A549 (cell line): ENCODE results near the gene SNX19. TPM values are rescaled to one million over a fixed set of nuclear protein-coding genes. Genes with fewer than 3 reads are reported as not detected.

Source experiments
- ATAC-seq, 2 experiments: fragments of 200-7000 bp in 1 of 2; fragments of >200 bp in 1 of 2; cut with Nextera tagmentation in 1 of 2; cut with Tn5 transposase in 1 of 2; 3 replicates each; pipeline versions ENCODE4 v1.8.0 to v1.9.1; 2018 to 2020; ENCODE audit warnings: mild to moderate bottlenecking in 1 of 2, moderate library complexity in 1 of 2
- CTCF ChIA-PET: fragments of 300-600 bp; sonication (Branson Sonifier 250); formaldehyde crosslinking; extraction: SDS; loops from one replicate; lab custom pipeline; 2021; ENCODE audit warnings: antibody characterized with exemption, inconsistent platforms; lab: Yijun Ruan, JAX
- POLR2A ChIA-PET: fragments of 350-600 bp; formaldehyde crosslinking; extraction: SDS; loops from one replicate; lab custom pipeline; 2021; ENCODE audit warnings: antibody characterized with exemption, inconsistent platforms; lab: Yijun Ruan, JAX
- DNase-seq, 2 experiments: peaks; one replicate each; pipeline versions ENCODE4 v3.0.0 to v3.0.0-alpha.2; 2011 to 2016; ENCODE audit warnings: low read depth in 1 of 2, low spot score in 1 of 2
- FAIRE-seq: peaks from 2 replicates; lab custom pipeline; 2011; peaks lifted over from hg19 to GRCh38; lab: Jason Lieb, UNC
- H3K27ac ChIP-seq, 2 experiments: fragments of >200 bp; sonication (Bioruptor Twin); formaldehyde crosslinking; 3 replicates each; pipeline ENCODE4 v1.5.1; 2016 to 2017
- H3K4me1 ChIP-seq: fragments of >200 bp; sonication (Bioruptor Twin); formaldehyde crosslinking; 3 replicates; pipeline ENCODE4 v1.6.1; 2016
- H3K4me2 ChIP-seq: fragments of >200 bp; sonication (Bioruptor Twin); formaldehyde crosslinking; 3 replicates; pipeline ENCODE4 v1.6.1; 2016
- H3K4me3 ChIP-seq: fragments of >200 bp; sonication (Bioruptor Twin); formaldehyde crosslinking; 3 replicates; pipeline ENCODE4 v1.5.1; 2016
- H3K9me3 ChIP-seq: fragments of >200 bp; sonication (Bioruptor Twin); formaldehyde crosslinking; 3 replicates; pipeline ENCODE4 v1.6.1; 2016
- CBX8 ChIP-seq: fragments of 200-600 bp; sonication (generic); IDR thresholded peaks from 2 replicates; pipeline ENCODE4 v1.6.1; 2016
- CEBPB ChIP-seq, 2 experiments: fragments of >200 bp in 1 of 2; sonication (Bioruptor Twin) in 1 of 2; formaldehyde crosslinking in 1 of 2; IDR thresholded peaks; 2 replicates each; pipeline ENCODE4 v1.6.1; 2012 to 2016
- ESRRA ChIP-seq: fragments of 150-350 bp; IDR thresholded peaks from 2 replicates; pipeline ENCODE4 v1.6.1; 2014; ENCODE audit warnings: mild to moderate bottlenecking, low read length, borderline replicate concordance
- FOSB ChIP-seq: fragments of 250-450 bp; sonication (Bioruptor Pico); IDR thresholded peaks from 2 replicates; pipeline ENCODE4 v1.5.0; 2020; ENCODE audit warnings: mild to moderate bottlenecking, moderate library complexity
- FOSL2 ChIP-seq, 2 experiments: fragments of 450-650 bp in 1 of 2; fragments of >200 bp in 1 of 2; sonication (Bioruptor Twin) in 1 of 2; formaldehyde crosslinking; IDR thresholded peaks; 2 replicates each; pipeline versions ENCODE4 v1.5.0 to v1.6.1; 2016 to 2020; ENCODE audit warnings: mild to moderate bottlenecking in 1 of 2, moderate library complexity in 1 of 2
- GATA3 ChIP-seq: IDR thresholded peaks from 2 replicates; pipeline ENCODE4 v1.6.1; 2012; ENCODE audit warnings: borderline replicate concordance
- HDAC2 ChIP-seq: fragments of 200-600 bp; sonication (generic); IDR thresholded peaks from 2 replicates; pipeline ENCODE4 v1.6.1; 2016
- HOXB5 ChIP-seq: fragments of 250-450 bp; sonication (Bioruptor Pico); IDR thresholded peaks from 2 replicates; pipeline ENCODE4 v1.5.0; 2020; ENCODE audit warnings: mild to moderate bottlenecking, moderate library complexity
- KDM1A ChIP-seq: fragments of 200-600 bp; sonication (generic); IDR thresholded peaks from 2 replicates; pipeline ENCODE4 v1.6.1; 2016; ENCODE audit warnings: low read depth, mild to moderate bottlenecking
- MAZ ChIP-seq: fragments of 150-350 bp; IDR thresholded peaks from 2 replicates; pipeline ENCODE4 v1.6.1; 2014; ENCODE audit warnings: antibody characterized with exemption, low read depth, low read length, borderline replicate concordance
- NFE2L2 ChIP-seq: fragments of 150-350 bp; conservative IDR thresholded peaks from 2 replicates; pipeline ENCODE4 v1.6.1; 2014; ENCODE audit warnings: low read length
- NR3C1 ChIP-seq: fragments of >200 bp; sonication (Bioruptor Twin); formaldehyde crosslinking; IDR thresholded peaks from 3 replicates; pipeline ENCODE4 v1.6.1; 2017
- RAD21 ChIP-seq, 2 experiments: fragments of >200 bp in 1 of 2; sonication (Bioruptor Twin) in 1 of 2; formaldehyde crosslinking in 1 of 2; IDR thresholded peaks in 1 of 2; conservative IDR thresholded peaks in 1 of 2; 2 replicates in 1 of 2; 3 replicates in 1 of 2; pipeline ENCODE4 v1.6.1; 2012 to 2018; ENCODE audit warnings: inconsistent platforms in 1 of 2
- TFCP2L1 ChIP-seq: fragments of 250-450 bp; sonication (Bioruptor Pico); IDR thresholded peaks from 2 replicates; pipeline ENCODE4 v1.5.0; 2021; ENCODE audit warnings: mild to moderate bottlenecking
- ZFP36 ChIP-seq: fragments of 450-650 bp; IDR thresholded peaks from 2 replicates; pipeline ENCODE4 v1.6.1; 2014; ENCODE audit warnings: borderline replicate concordance; ENCODE audit not compliant: partially characterized antibody
- WGBS: methylation state at CpG from one replicate; pipeline ENCODE4 v1.1.6; 2017; ENCODE audit errors: missing lambda C conversion rate; 5-methylcytosine and 5-hydroxymethylcytosine counted together
- polyA plus RNA-seq, 4 experiments: library from polyadenylated mRNA; depleted of rRNA in 3 of 4; stranded (reverse); fragments of >200 nt; fragmentation: RNase III in 1 of 4; extraction: RNeasy Plus Mini Kit Qiagen cat#74134 plus additional on column Dnase treatment in 1 of 4; gene quantifications; 2 replicates in 3 of 4; 3 replicates in 1 of 4; pipeline ENCODE4 v1.2.3, GENCODE V29; 2011 to 2017
- TF ChIP-seq, protein P1 (sequence below): fragments of 450-650 bp; IDR thresholded peaks from 2 replicates; pipeline ENCODE4 v1.6.1; 2014; ENCODE audit warnings: antibody characterized with exemption
- TF ChIP-seq, protein P2 (sequence below): fragments of >200 bp; sonication (Bioruptor Twin); formaldehyde crosslinking; IDR thresholded peaks from 2 replicates; pipeline ENCODE4 v1.6.1; 2016
- TF ChIP-seq, protein P3 (sequence below): fragments of >200 bp; sonication (Bioruptor Twin); formaldehyde crosslinking; IDR thresholded peaks from 3 replicates; pipeline ENCODE4 v1.5.1; 2016
- TF ChIP-seq, protein P4 (sequence below): fragments of 200-600 bp; sonication (generic); IDR thresholded peaks from 2 replicates; pipeline ENCODE4 v1.6.1; 2016; ENCODE audit warnings: antibody characterized with exemption, mild to moderate bottlenecking, moderate library complexity

The SNX19 gene
- polyA plus RNA-seq, 2 of the 4 experiments (the other 2 are of a cell fraction), result 13.4 to 26.7 TPM

DNA sequence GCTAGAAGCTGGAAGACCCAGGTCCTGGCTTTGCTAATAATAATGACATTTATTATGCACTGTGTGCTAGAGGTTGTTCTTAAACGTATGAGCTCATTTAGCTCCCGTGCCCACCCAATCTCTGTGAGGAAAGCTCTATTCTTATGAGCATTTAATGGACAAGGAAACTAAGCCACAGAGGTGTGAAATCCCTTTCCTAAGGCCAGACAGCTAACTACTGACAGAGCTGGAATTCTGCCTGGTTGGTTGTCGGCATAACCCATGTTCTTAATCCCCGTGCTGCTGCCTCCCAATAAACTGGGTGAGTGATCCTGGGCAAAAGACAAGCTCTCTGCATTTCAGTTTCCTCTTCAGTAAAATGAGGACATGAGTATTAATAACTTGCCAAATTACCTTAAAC is 49.4 kb downstream of the SNX19 start (continued):
- TF ChIP-seq, protein P1, sequence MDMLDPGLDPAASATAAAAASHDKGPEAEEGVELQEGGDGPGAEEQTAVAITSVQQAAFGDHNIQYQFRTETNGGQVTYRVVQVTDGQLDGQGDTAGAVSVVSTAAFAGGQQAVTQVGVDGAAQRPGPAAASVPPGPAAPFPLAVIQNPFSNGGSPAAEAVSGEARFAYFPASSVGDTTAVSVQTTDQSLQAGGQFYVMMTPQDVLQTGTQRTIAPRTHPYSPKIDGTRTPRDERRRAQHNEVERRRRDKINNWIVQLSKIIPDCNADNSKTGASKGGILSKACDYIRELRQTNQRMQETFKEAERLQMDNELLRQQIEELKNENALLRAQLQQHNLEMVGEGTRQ, result no peak
- TF ChIP-seq ESRRA, result no peak

GRCh38 chr11:130865774-130866114 is 50.5 kb downstream of the SNX19 start:
- no peak for FAIRE-seq
- Histone ChIP-seq H3K4me2 (no peak overlapping the region), H3K4me3 (no peak overlapping the region), H3K4me1 (0 out of 3 replicates have a peak, but pooled peaks cover 2% of the 10 kb centered on the region), H3K9me3 (no peaks in the 10 kb centered on the region)
- TF ChIP-seq NFE2L2 (no peak), KDM1A (no peak), CBX8 (no peak), FOSB (no peak), RAD21 (conservative IDR thresholded peaks at IDR 0.05 in 1 of 2, IDR thresholded peaks at IDR 0.05 in 1 of 2) (no peak), FOSL2 (IDR thresholded peaks at IDR 0.05) (no peak), FOSL2 (CRISPR knock-in tag; IDR thresholded peaks at IDR 0.05) (no peak), HDAC2 (no peak), MAZ (no peak)
- TF ChIP-seq, protein P2, sequence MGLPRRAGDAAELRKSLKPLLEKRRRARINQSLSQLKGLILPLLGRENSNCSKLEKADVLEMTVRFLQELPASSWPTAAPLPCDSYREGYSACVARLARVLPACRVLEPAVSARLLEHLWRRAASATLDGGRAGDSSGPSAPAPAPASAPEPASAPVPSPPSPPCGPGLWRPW, result no peak
- TF ChIP-seq, all 56 proteins: peak for 0
- WGBS, result 97% methylated on average over 7 of the region's 7 CpGs
- CTCF ChIA-PET, result interaction anchor here (29.8 kb wide), 1 partner anchor 430 kb away, joined by 732 read pairs; the partner anchor contains the start of genes ADAMTS15 and ADAMTS8
- DNase-seq, result no peak
- ATAC-seq, result no peak
- POLR2A ChIA-PET, result no interaction called here
- H3K27ac ChIP-seq, result no peak overlapping the region

- WGBS, result 94% methylated on average over 7 of the region's 11 CpGs
- Histone ChIP-seq H3K4me2 (no peak overlapping the region), H3K4me1 (0 out of 3 replicates have a peak, but pooled peaks cover 2% of the 10 kb centered on the region), H3K4me3 (no peak overlapping the region), H3K27ac (no peak overlapping the region), H3K9me3 (no peaks in the 10 kb centered on the region)
- CTCF ChIA-PET, result interaction anchor here (29.8 kb wide), 1 partner anchor 429 kb away, joined by 732 read pairs; the partner anchor contains the start of genes ADAMTS15 and ADAMTS8
- POLR2A ChIA-PET, result no interaction called here
- no peak for ATAC-seq
- DNase-seq, result no peak
- no peak for FAIRE-seq
- TF ChIP-seq HOXB5 (CRISPR knock-in tag) (no peak), KDM1A (no peak), RAD21 (conservative IDR thresholded peaks at IDR 0.05 in 1 of 2, IDR thresholded peaks at IDR 0.05 in 1 of 2) (no peak), FOSL2 (IDR thresholded peaks at IDR 0.05) (no peak), FOSL2 (CRISPR knock-in tag; IDR thresholded peaks at IDR 0.05) (no peak), NR3C1 (no peak), TFCP2L1 (CRISPR knock-in tag) (no peak), CEBPB (IDR thresholded peaks at IDR 0.05) (no peak), ZFP36 (no peak), CBX8 (no peak), GATA3 (no peak)
- TF ChIP-seq, protein P3, sequence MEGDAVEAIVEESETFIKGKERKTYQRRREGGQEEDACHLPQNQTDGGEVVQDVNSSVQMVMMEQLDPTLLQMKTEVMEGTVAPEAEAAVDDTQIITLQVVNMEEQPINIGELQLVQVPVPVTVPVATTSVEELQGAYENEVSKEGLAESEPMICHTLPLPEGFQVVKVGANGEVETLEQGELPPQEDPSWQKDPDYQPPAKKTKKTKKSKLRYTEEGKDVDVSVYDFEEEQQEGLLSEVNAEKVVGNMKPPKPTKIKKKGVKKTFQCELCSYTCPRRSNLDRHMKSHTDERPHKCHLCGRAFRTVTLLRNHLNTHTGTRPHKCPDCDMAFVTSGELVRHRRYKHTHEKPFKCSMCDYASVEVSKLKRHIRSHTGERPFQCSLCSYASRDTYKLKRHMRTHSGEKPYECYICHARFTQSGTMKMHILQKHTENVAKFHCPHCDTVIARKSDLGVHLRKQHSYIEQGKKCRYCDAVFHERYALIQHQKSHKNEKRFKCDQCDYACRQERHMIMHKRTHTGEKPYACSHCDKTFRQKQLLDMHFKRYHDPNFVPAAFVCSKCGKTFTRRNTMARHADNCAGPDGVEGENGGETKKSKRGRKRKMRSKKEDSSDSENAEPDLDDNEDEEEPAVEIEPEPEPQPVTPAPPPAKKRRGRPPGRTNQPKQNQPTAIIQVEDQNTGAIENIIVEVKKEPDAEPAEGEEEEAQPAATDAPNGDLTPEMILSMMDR, result no peak
- TF ChIP-seq, protein P4, sequence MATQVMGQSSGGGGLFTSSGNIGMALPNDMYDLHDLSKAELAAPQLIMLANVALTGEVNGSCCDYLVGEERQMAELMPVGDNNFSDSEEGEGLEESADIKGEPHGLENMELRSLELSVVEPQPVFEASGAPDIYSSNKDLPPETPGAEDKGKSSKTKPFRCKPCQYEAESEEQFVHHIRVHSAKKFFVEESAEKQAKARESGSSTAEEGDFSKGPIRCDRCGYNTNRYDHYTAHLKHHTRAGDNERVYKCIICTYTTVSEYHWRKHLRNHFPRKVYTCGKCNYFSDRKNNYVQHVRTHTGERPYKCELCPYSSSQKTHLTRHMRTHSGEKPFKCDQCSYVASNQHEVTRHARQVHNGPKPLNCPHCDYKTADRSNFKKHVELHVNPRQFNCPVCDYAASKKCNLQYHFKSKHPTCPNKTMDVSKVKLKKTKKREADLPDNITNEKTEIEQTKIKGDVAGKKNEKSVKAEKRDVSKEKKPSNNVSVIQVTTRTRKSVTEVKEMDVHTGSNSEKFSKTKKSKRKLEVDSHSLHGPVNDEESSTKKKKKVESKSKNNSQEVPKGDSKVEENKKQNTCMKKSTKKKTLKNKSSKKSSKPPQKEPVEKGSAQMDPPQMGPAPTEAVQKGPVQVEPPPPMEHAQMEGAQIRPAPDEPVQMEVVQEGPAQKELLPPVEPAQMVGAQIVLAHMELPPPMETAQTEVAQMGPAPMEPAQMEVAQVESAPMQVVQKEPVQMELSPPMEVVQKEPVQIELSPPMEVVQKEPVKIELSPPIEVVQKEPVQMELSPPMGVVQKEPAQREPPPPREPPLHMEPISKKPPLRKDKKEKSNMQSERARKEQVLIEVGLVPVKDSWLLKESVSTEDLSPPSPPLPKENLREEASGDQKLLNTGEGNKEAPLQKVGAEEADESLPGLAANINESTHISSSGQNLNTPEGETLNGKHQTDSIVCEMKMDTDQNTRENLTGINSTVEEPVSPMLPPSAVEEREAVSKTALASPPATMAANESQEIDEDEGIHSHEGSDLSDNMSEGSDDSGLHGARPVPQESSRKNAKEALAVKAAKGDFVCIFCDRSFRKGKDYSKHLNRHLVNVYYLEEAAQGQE, result no peak
These were observed 51.0 kb downstream of the SNX19 start for GRCh38 chr11:130865091-130865773.
